GM04503 (cell line): ENCODE results near the gene ME3.
A peak's percentile ranks its signal among the peaks of the same experiment; 100 is the strongest.

Source experiments
- DNase-seq: peaks from one replicate; pipeline ENCODE4 v3.0.0-alpha.2; 2012; ENCODE audit warnings: low read depth

Gene ME3

DNA sequence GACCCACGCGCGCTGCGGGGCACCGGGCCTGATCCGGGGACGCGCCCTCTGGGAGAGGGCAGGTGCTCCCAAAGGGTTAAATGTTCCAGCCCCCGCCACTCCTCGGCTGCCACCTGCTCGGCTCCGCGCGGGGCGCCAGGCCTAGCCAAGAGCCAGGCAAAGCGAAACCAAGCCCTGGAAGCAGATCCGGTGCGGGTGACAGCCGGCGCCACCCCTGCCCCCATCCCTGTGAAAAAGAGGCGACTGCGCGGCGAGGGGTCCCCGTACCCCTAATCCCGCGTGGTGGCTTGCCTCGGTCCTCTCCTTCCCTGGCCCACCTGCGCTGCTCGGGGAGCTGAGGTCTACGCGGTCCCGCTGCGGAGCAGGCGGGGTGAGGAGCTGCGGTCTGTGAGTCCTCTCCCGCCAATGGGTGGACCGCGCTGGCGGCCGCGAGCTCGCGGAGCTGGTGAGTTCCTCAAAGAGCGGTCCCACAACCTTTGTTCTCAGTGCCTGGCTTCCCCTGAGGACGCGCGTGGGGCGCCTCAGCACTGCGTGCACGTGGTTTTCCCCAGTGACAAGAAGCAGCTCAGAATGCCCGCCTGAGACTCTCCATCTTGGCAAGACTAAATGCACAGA, at the start of gene ME3:
Gene ME3, minus strand, starts transcription at position 610 of the 615 bp plus-strand sequence.
- no peak for DNase-seq

DNA sequence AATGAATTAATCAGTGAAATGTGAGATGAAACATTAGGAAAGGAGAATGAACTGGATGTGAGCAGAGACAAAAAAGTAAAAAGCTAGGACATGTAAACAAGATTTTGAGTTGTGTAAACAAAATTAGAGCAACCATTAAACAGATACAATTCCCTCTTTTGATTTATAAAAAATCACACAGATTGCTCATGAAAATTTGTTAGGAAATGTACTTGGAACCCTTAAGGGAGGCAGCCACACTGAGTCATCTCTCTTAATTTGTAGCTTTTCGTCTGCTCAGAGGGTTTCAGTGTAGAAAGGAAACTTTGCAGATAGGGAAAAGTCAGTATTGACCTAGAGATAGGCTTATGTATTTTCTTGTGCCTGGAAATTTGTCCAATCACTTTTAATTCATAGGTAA, 49.6 kb upstream of the ME3 start:
- peak; percentile 46 for DNase-seq

DNA sequence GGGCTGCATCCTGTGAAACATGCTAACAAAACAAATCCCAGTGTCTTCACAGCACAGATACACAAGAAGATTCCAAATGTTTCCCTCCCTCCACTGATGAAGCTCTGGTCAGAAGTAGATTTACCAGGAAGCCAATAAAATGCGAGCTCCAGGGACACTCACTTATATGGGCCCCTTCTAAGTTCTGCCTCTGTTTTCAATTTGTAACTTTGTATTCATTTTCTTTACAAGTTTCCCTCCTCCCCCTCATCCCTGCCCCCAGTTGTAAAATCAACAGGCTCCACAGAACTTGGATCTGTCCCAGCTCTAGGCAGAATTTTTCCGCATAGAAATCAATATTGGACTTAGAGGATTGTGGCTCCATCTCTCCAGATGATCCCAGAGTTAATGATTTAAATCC, 48.1 kb upstream of the ME3 start:
- DNase-seq = no peak

DNA sequence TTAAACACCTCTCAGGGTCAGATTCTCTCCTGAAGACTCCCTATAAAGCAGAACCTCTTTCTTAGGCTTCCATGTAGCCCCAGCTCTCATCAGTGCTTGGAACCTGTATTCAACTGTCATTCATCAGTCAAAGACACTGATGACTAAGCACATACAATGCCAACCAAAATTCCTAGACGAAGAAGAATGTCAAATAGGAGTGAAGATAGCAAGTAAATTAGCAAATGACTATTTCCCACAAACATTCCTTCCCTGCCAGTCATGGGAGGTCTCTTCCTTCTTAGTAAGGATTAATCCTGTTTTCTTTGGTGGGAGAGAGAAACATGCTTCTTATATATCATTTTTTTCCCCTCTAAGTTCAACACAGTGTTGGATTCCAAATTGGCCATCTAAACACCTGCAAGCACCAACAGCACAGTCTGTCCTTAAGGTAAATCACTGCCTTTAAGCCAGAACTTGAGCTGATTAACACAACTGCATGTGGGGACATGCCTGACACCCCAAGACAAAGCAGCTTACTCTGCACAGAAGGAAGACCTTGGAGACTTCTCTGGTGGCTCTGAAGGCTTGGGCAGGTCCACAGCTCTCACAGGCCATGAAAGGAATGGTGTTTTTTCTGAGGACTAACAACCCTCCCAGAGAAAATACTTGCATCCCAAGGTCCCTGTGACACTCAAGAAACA, 47.5 kb upstream of the ME3 start:
- peak; percentile 80 for DNase-seq

DNA sequence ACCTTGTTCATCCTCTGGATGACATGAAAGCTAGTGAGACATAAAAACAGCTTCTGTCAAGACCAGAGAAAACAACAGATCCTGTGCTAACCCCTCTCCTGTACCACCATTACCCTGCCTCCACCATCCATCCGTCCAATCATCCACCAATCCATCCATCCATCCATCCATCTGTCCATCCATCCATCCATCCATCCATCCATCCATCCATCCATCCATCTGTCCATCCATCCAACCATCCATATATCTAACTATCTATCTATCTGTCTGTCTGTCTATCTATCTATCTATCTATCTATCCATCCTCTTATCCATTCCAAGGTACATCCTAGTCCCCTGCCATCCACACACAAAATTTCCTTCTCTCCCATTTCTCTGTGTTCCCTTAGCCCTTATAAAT, 46.6 kb upstream of the ME3 start:
- DNase-seq = no peak

DNA sequence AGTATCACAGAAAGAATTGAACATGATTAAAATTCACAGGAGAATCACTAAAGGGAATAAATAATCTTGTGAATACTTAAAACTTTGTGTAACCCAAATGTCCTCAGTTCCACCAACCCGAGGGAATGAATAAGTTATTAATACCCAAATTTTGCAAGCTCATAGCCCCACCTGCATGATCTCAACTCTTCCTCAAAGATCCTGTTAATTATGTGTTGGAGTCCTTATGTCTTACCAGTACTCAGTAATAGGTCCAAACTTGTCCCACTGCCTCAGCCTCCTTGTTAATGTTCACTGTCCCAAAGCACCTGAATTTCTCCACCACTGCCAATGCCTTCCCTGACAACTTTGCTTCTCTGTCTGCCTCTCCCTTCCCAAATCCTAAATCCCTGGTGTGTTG, 46.1 kb upstream of the ME3 start:
- no peak for DNase-seq

DNA sequence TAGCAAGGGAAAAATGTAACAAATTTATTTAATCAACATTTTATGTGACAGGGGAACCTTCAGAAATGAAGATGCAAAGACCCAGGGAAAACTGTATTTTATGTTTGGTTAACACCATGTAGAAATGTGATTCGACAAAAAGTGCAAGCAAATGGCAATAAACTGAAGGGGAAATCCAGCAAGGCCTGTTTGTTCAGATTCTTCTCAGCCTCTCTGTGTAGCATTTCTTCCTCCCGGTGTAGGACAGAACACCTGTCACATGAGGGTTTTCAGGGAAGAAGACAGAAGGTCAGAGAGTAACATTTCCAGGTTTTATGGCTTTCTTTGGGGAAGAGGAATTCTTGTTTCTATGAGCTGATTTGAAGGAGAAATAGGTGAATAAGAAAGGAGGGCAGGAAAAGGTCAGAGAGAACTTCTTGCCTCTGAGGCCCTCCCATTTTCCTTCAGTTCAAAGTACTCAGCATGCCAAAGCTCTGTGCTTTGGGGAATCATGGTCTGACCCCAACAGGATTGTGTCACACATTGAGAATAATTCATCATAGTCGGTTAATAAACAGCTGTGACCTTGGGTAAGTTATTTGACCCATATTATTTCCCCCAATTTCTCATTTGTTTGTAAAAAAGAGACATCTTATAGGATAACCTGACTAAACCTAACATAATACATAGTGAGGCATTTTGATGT, 45.5 kb upstream of the ME3 start:
- DNase-seq = no peak

DNA sequence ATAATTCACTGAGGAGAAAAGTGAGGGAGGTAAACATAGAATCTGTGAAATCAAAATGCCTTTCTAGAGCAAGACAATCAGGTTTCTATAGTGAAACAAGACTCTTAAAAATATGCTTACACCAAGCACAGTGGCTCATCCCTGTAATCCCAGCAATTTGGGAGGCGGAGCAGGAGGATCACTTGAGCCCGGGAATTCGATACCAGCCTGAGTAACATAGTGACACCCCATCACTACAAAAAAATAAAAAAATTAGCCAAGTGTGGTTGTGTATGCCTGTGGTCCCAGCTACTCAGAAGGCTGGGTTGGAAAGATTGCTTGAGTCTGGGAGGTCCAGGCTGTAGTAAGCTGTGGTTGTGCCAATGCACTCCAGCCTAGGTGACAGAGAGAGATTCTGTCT, 43.2 kb upstream of the ME3 start:
- no peak for DNase-seq

DNA sequence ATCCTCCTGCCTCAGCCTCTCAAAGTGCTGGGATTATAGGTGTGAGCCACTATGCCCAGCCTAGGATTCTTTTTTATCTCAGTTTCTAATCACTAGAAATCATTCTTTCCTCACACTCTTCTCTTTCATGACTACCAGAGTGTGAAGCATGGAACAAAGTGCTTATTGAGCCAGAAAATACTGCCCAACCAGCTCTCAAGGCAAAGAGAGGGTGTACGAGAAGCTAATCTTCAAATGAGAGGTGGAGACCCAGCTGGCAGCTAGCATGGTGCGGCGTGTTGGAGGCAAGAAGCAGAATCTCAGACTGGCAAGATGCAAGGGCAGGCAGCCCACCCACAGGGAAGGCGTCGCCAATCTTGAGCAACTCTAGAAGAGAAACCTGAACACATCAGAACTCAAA, 41.1 kb upstream of the ME3 start:
- DNase-seq = no peak

DNA sequence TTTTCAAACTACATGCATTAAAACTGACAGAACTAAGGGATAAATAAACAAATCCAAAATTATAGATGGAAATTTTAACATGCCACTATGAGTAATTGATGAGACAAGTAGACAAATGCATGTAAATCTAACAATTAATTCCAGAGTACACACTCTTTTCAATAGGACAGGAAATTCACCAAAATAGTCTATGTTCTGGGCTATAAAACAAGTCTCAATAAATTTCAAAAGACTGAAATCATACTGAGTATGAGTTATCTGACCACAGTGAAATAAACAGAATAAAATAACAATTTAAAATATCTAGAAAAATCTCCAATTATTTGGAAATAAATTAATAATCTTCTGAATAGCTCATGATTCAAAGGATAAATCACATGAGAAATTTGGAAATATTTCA, 38.5 kb upstream of the ME3 start:
- DNase-seq = no peak

DNA sequence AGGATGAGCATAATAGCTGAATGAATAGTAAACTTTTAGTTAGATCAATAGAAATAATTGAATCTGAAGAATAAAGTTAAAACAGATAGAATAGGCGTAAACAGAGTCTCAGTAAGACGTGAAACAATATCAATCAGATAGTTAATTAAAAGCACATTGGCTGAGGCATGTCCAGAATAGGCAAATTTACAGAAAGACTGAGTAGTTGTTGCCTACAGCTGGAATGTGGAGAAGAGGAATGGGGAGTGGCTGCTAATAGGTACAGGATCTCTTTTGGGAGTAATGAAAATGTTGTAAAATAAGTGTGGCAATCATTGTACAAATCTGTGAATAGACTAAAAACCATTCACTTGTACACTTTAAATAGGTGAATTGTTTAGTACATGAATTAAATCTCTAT, 36.3 kb upstream of the ME3 start:
- no peak for DNase-seq

DNA sequence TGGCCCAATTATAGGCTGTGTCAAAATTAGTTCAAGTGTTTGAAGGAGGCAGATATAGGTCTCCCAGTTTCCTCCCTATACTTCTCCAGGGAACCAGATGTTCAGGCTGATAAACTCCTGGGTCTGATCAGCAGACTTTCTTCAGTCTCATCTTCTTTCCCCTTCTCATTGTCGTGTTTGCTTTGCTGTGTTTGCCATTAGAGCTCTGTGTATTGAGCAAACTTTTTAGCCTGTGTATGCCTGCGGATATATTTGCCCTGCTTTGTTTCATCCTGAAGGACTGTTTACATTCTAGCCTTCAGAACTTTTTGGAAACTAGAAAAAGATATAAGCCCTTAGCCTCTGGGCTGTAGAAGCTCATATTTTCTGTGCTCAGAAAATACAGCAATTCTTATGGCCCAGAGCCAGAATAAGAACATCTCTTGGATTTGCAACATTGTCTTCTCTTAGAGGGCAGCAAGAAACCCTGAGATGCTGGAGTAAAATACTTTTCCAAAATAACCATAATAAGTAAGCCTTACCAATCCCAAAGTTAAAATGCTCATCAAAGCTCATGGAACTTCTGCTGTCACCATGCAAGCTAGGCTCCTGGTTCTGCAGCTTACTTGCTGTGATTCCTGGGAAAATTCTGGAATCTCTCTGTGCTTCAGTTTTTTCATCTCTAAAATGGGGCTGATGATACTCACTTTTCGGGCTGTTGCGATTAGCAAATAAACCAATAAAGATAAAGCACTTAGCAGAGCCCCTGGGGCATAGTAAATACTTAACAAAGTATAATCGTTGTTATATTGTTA, 34.1 kb upstream of the ME3 start:
- no peak for DNase-seq

DNA sequence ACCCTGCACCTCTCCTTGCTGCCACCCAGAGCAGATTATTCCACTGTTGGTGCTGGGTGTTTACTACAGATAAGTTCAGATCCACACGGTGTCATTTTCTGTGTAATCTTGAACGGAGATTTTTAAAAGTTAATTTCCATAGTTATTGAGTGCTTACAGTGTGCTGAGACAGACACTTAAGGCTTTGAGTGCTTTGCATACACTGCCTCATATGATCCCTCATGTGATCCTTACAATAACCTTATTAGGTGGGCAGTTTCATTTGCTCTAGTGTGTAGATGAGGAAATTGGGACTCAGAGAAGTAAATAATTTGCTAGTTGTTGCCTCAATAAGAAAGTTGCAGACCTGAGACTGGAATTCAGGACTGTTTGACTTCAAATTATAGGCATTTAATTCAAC, 32.3 kb upstream of the ME3 start:
- no peak for DNase-seq

DNA sequence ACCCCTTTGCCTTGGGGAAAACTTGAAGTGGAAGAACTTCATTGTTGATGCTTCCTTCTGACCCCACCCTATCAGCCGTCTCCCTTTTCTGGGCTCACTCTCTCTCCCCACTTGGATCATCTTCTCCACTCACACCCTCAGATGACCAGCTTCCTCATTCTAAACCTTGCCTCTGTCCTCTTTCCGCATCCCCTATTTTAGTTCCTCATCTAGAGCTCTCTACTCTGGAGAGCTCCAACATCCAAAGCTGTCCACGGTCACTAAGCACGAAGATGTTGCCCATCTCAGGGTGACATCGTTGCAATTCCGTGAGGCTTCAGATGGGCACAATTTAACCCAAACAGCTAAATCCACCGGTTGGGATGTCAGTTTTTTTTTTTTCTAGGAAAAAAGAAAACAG, 31.6 kb upstream of the ME3 start:
- DNase-seq = no peak

DNA sequence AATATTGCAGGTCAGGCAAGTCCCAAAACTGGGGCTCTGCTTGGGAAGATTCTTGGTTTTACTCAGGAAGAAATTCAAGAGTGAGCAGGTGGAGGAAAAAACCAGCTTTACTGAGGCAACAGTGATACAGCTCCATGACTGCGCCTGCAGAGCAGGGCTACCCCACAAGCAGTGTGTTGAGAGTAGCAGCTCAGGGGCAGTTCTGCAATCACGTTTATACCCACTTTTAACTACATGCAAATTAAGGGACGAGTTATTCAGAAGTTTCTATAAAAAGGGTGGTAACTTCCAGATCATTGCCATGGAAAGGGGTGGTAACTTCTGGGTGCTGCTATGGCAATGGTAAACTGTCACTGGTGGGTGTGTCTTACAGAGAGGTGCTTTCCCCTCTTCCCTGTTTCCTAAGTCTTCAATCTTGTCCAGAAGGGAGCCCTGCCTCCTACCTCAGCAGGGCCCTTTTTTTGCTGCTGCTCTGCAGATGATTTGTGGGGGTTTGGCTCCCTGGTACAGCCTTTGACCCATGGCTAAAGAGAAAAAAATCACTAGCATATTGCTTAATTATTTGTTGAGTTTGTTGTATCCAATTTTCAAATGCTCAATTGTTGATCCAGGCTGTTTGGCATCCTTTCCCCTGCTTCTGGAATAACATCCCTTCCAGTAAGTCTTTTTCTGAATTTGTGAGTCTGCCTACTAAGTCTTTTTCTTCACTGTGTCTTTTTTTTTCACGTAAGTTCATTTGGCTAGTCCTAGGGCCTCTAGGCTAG, 30.0 kb upstream of the ME3 start:
- no peak for DNase-seq

DNA sequence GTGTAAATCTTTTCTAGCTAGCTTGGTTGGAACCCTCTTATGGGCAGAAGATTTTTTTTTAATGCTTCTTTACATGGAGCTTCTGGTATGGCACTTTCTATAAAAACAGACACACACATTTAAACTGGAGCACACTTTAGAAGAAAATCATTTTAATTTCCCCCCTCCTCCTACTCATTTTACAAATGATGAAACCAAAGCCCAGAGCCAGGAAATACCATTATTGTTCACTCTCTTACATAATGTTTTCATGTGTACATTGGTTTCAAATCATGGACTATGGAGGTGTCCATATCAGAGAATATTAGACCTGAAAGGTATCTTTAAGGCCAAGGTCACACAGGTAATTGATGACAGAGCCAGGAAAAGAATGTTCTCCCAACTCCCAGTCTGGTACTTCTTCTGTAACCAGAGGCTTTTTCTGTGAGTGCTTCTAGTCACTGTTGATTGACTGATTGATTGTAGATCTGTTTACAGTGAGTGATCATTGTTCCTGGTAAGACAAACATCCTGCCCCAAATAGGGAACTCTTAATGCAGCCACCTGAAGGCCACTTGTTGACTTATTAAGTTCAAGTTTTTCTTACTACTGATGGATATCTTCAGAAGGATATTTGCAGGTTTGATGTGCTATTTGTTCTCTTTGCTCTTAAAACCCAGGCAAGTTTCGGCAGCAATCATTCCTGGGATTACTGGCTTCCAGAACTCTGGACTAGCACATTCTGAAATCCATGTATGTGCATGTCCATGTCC, 26.8 kb upstream of the ME3 start:
- no peak for DNase-seq

DNA sequence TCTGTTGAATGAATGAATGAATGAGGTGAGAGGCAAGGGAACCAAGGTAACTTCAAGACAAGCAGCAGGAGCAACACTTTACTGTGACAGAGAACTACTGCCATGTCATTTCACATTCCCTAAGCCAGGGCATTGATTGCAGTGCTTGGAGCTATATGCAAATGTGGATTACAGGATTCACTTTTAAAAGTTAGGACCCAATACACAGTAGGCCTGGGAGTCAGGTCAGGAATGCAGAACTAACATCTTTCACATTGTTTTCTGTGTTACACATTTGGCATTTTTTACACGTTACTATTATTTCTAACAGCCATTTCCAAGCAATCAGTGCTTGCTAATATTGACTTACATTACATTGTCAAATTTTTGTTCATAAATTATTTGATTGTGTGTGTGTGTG, 26.2 kb upstream of the ME3 start:
- DNase-seq = no peak

DNA sequence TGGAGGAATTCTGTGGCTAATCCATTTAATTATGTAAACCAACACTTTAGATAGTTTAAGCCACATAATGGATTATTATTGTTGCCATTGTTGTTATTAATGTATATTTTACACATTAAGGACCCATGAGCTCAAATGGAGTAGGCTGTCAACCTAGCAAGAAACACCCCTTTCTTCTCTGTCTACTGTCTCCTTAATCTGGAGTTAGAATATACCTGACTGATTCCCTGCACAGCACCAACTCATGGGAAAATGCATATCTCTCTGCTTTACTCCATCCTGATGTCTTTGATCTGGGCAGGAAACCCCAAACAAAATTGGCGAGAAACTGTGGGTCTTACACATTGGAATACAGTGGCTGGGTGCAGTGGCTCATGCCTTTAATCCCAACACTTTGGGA, 24.0 kb upstream of the ME3 start:
- no peak for DNase-seq

DNA sequence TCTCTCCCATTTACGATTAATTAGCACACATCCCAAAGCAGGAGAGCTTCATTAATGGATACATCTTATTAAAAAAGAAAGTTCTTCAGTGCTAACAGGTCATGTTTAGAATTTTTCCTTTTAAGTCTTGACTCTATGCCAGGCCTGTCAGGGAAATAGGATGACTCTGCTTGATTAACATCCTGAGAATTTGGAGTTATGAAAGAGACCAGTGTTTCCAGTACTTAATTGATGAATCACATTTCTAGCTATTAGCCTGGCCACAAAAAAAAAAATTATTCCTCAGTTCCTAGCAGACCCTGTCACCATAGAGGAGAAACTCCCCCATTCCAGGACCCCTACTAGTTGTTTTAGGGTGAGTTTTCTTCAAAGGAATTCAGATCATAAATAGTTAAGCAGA, 23.6 kb upstream of the ME3 start:
- peak; percentile 79 for DNase-seq

DNA sequence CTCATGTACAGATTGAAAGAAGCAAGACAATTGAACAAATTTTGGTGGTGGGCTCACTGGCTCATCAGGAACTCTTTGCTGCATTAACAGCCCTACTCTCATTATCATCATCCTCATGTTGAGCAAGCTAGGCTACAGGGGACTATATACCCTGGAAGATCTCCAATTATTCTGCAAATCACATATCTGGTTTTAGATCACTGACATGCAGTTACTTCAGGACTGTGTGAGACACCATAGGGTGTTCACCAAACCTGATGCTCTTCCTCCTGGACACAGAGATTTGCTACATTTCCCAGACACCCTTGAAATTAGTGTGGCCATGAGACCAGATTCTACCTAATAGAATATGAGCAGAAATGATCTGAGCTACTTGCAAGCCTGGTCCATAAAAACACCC, 23.0 kb upstream of the ME3 start:
- DNase-seq = no peak

DNA sequence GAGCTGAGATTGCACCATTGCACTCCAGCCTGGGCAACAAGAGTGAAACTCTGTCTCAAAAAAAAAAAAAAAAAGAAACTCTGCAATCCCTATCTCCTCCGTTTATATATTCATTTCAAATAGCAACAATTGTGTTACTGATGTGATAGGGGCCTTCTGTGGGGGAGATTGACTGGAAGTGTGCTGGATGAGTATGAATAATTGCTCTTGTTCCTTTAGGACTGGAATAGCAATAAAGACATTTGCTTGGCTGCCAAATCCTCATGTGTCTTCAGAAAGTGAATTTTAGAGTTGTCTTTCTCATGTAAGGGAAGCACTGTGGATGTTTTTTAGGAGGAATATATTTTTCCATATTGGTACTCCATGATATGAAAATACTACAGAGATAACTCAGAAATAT, 21.1 kb upstream of the ME3 start:
- no peak for DNase-seq
